Calu3 (cell line): ENCODE data around the gene IRS2. TPM values are rescaled to one million over a fixed set of nuclear protein-coding genes. Genes with fewer than 3 reads are reported as not detected.
A peak's percentile ranks its signal among the peaks of the same experiment; 100 is the strongest.

Experiments
- BruUV-seq: library from RNA; stranded (reverse); fragments of 400-500 nt; replicated peaks from 2 replicates; lab custom pipeline; 2021; lab: Mats Ljungman, UMichigan
- CTCF ChIA-PET: fragments of 300-600 bp; sonication (Branson Sonifier 250); formaldehyde crosslinking; loops from one replicate; lab custom pipeline; 2022; ENCODE audit warnings: antibody characterized with exemption; lab: Charles Lee
- DNase-seq: peaks from one replicate; pipeline ENCODE4 v3.0.0; 2022
- H3K27ac Mint-ChIP-seq: one replicate; pipeline ENCODE4 v1.8.0; 2022; ENCODE audit warnings: mixed read lengths; ENCODE audit not compliant: unreplicated experiment
- H3K27me3 Mint-ChIP-seq: one replicate; pipeline ENCODE4 v1.8.0; 2022; ENCODE audit warnings: mixed read lengths; ENCODE audit not compliant: unreplicated experiment
- H3K36me3 Mint-ChIP-seq: one replicate; pipeline ENCODE4 v1.8.0; 2022; ENCODE audit warnings: mild to moderate bottlenecking, moderate library complexity, mixed read lengths; ENCODE audit not compliant: insufficient read depth, unreplicated experiment
- H3K4me1 Mint-ChIP-seq: one replicate; pipeline ENCODE4 v1.8.0; 2022; ENCODE audit warnings: mild to moderate bottlenecking, low read depth, mixed read lengths; ENCODE audit not compliant: unreplicated experiment
- H3K4me3 Mint-ChIP-seq: one replicate; pipeline ENCODE4 v1.8.0; 2022; ENCODE audit warnings: mild to moderate bottlenecking, low read depth, moderate library complexity, mixed read lengths; ENCODE audit not compliant: unreplicated experiment
- H3K9me3 Mint-ChIP-seq: one replicate; pipeline ENCODE4 v1.8.0; 2022; ENCODE audit warnings: low read depth, mixed read lengths; ENCODE audit not compliant: unreplicated experiment
- CTCF ChIP-seq: fragments of 200-600 bp; IDR thresholded peaks from one replicate; pipeline ENCODE4 v1.8.0; 2022; ENCODE audit warnings: antibody characterized with exemption; ENCODE audit not compliant: unreplicated experiment
- intact Hi-C: fragments of 100-400 bp; cut with micrococcal nuclease; formaldehyde crosslinking; loops from one replicate; pipeline ENCODE4 v1.10.0; 2022; ENCODE audit not compliant: unreplicated experiment
- total RNA-seq: library from RNA; stranded (reverse); gene quantifications from 2 replicates; pipeline ENCODE4 v1.2.3, GENCODE V29; 2022

The IRS2 gene
- total RNA-seq, 1 experiment from 2014 or later = 5.4 TPM

GRCh38 chr13:109785141-109785891 is 1.1 kb downstream of the IRS2 start:
- TSS peak; percentile 7 for BruUV-seq
- no peak overlapping the region for H3K27ac Mint-ChIP-seq
- H3K9me3 Mint-ChIP-seq = no peaks in the 10 kb centered on the region
- intact Hi-C loops = loop anchor here (5.0 kb wide), 1 partner anchor 312 kb away; no protein-coding TSS in a partner anchor
- CTCF ChIA-PET = no interaction called here
- H3K4me1 Mint-ChIP-seq = peaks cover 7% of the 10 kb centered on the region
- H3K36me3 Mint-ChIP-seq = peaks cover 30% of the 10 kb centered on the region
- H3K4me3 Mint-ChIP-seq = peak overlapping the region; percentile 37
- no peaks in the 10 kb centered on the region for H3K27me3 Mint-ChIP-seq
- no peak for TF ChIP-seq CTCF
- DNase-seq = no peak

- no TSS peak for BruUV-seq
- no peak for TF ChIP-seq CTCF
- Mint-ChIP-seq H3K4me1 (peaks cover 7% of the 10 kb centered on the region), H3K4me3 (peak overlapping the region; percentile 37), H3K36me3 (peaks cover 30% of the 10 kb centered on the region), H3K27ac (no peak overlapping the region), H3K27me3 (no peaks in the 10 kb centered on the region), H3K9me3 (no peaks in the 10 kb centered on the region)
- CTCF ChIA-PET = no interaction called here
- DNase-seq = peak; percentile 71
- intact Hi-C loops = loop anchor here (5.0 kb wide), 1 partner anchor 313 kb away; no protein-coding TSS in a partner anchor
Measured at GRCh38 chr13:109784590-109785140, 1.7 kb downstream of the IRS2 start.

GRCh38 chr13:109783815-109784589 is 2.4 kb downstream of the IRS2 start:
- no TSS peak for BruUV-seq

More at GRCh38 chr13:109783815-109784589, 2.4 kb downstream of the IRS2 start:
- Mint-ChIP-seq H3K4me3 (peak overlapping the region; percentile 37), H3K27ac (no peak overlapping the region), H3K4me1 (peaks cover 7% of the 10 kb centered on the region), H3K36me3 (peaks cover 30% of the 10 kb centered on the region), H3K27me3 (no peaks in the 10 kb centered on the region), H3K9me3 (no peaks in the 10 kb centered on the region)
- DNase-seq = no peak
- TF ChIP-seq CTCF = no peak
- intact Hi-C loops = no loop called here
- CTCF ChIA-PET = no interaction called here
